ENCODE results near the gene ASB10.

DNA sequence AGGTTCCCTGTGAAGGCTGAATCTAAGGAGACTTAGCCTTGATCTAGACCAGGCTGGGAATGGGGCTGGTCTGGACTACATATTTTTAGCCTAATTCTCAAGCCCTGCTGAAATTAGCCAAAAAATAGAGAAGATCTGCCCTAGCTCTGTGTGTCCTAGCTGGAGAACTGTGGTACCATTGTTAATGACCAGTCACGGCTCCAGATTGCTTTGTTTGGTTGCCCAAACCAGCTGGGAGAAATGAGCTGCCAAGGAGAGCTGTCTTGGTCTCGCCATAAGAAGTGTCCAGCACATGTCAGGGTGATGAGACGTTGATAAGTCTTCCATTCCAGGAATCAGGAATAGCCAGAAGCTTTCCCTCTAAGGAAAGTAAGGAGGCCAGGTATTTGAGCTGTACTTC, 40.3 kb downstream of the ASB10 start:
- no peak for TF ChIP-seq POLR2A (IDR thresholded peaks at IDR 0.05)
- TF ChIP-seq, protein P1, sequence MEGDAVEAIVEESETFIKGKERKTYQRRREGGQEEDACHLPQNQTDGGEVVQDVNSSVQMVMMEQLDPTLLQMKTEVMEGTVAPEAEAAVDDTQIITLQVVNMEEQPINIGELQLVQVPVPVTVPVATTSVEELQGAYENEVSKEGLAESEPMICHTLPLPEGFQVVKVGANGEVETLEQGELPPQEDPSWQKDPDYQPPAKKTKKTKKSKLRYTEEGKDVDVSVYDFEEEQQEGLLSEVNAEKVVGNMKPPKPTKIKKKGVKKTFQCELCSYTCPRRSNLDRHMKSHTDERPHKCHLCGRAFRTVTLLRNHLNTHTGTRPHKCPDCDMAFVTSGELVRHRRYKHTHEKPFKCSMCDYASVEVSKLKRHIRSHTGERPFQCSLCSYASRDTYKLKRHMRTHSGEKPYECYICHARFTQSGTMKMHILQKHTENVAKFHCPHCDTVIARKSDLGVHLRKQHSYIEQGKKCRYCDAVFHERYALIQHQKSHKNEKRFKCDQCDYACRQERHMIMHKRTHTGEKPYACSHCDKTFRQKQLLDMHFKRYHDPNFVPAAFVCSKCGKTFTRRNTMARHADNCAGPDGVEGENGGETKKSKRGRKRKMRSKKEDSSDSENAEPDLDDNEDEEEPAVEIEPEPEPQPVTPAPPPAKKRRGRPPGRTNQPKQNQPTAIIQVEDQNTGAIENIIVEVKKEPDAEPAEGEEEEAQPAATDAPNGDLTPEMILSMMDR (IDR thresholded peaks at IDR 0.05), result no peak

All from prostate gland (tissue), 2 donors.